RWPE2 (cell line): Measurements from ENCODE around the gene GRID2.

Source experiments
- ATAC-seq: fragments of 200-7000 bp; cut with Tn5 transposase; 3 replicates; pipeline ENCODE4 v1.9.1; 2021; ENCODE audit warnings: low read depth
- DNase-seq: peaks from one replicate; pipeline ENCODE4 v3.0.0-alpha.2; 2020; ENCODE audit warnings: low spot score
- H3K27ac ChIP-seq: fragments of 450-650 bp; 2 replicates; pipeline ENCODE4 v1.5.1; 2017; ENCODE audit warnings: mild to moderate bottlenecking; ENCODE audit not compliant: poor library complexity, severe bottlenecking
- H3K27me3 ChIP-seq: fragments of 250-450 bp; sonication (Bioruptor Pico); 2 replicates; pipeline ENCODE4 v1.5.1; 2021; ENCODE audit warnings: mild to moderate bottlenecking, moderate library complexity; ENCODE audit not compliant: insufficient read depth, poor library complexity, severe bottlenecking
- H3K36me3 ChIP-seq: fragments of 250-450 bp; sonication (Bioruptor Pico); 2 replicates; pipeline ENCODE4 v1.5.1; 2020; ENCODE audit warnings: low read depth, mild to moderate bottlenecking, moderate library complexity
- H3K4me1 ChIP-seq: fragments of 250-450 bp; sonication (Bioruptor Pico); 2 replicates; pipeline ENCODE4 v1.5.1; 2021; ENCODE audit warnings: mild to moderate bottlenecking, moderate library complexity; ENCODE audit not compliant: insufficient read depth, poor library complexity, severe bottlenecking
- H3K4me3 ChIP-seq: fragments of 250-450 bp; sonication (Bioruptor Pico); 2 replicates; pipeline ENCODE4 v1.5.1; 2021; ENCODE audit warnings: mild to moderate bottlenecking, moderate library complexity; ENCODE audit not compliant: severe bottlenecking
- H3K9me3 ChIP-seq: fragments of 250-450 bp; sonication (Bioruptor Pico); 2 replicates; pipeline ENCODE4 v1.5.1; 2021; ENCODE audit warnings: mild to moderate bottlenecking, moderate library complexity; ENCODE audit not compliant: severe bottlenecking
- CTCF ChIP-seq: fragments of 450-650 bp; IDR thresholded peaks from one replicate; pipeline ENCODE4 v1.5.1; 2017; ENCODE audit warnings: mild to moderate bottlenecking, moderate library complexity; ENCODE audit not compliant: poor library complexity, severe bottlenecking

GRID2 gene

DNA sequence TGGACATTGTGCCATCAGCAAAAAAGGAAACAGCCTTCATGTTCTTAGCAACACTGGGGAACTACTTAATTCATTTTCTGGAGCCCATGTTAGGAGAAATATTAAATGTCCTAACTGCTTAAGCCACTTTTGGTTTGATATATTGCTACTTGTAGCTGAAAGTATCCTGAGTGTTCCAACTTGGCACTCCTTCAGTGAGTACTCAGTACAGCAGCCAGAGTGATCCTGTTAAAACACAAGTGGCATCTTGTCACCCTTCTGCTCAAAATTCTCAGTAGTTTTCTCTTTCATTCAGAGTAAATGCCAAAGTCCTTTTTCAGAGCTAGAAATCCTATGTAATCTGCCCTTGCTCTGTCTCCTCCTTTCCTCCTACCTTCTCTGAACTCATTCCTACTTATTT, 522.0 kb downstream of the GRID2 start:
- DNase-seq, result no peak
- Histone ChIP-seq H3K36me3 (no peaks in the 10 kb centered on the region), H3K27me3 (no peaks in the 10 kb centered on the region), H3K4me3 (no peak overlapping the region), H3K9me3 (no peaks in the 10 kb centered on the region), H3K27ac (no peak overlapping the region), H3K4me1 (no peaks in the 10 kb centered on the region)
- no peak for TF ChIP-seq CTCF
- ATAC-seq, result no peak

- DNase-seq (no peak), ATAC-seq (no peak)
- Histone ChIP-seq H3K9me3 (no peaks in the 10 kb centered on the region), H3K27ac (no peak overlapping the region), H3K4me3 (no peak overlapping the region), H3K4me1 (no peaks in the 10 kb centered on the region), H3K27me3 (no peaks in the 10 kb centered on the region), H3K36me3 (no peaks in the 10 kb centered on the region)
- TF ChIP-seq CTCF, result no peak
Observed at GRCh38 chr4:92830771-92831170, 527.0 kb downstream of the GRID2 start.

DNA sequence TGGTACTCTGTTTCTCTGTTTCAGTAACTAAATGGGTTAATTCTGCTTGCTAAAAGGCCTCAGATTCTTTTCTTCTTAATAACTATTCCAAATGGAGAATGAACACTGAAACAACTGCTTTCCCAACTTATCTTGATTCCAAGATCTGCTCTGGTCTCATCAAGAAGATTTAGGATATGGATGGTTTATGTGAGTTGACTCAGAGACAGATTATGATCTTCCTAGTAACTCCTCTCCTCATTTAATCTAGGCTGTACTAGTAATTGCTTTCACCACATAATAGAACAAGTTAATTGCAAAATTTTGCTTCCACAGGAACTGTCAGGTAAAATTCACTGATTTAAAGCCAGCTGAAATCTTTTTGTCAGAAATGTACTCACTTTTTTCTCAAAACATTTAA, 537.1 kb downstream of the GRID2 start:
- no peak for TF ChIP-seq CTCF
- Histone ChIP-seq H3K27ac (no peak overlapping the region), H3K9me3 (no peaks in the 10 kb centered on the region), H3K4me1 (no peaks in the 10 kb centered on the region), H3K4me3 (no peak overlapping the region), H3K36me3 (no peaks in the 10 kb centered on the region), H3K27me3 (no peaks in the 10 kb centered on the region)
- ATAC-seq (no peak), DNase-seq (no peak)

DNA sequence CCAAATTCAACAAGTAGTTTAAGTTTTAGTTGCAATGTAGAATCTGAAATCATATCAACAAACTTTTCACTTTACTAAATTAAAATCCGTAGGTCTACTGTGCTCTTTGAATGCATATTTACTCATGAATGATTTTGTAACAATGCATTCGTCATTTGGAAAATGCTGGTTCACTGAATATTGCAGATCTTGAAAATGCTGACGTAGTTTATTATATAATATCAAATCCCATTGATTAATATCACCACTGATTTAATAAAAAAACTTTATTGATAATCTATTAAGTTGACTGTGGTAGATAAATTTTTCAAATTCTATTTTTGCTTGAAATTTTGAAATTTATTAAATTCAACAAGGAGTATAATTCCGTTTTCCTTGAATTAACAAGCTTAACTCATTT, 540.0 kb downstream of the GRID2 start:
- H3K4me3 ChIP-seq, result no peak overlapping the region
- no peak for ATAC-seq
- no peaks in the 10 kb centered on the region for H3K4me1 ChIP-seq
- no peaks in the 10 kb centered on the region for H3K36me3 ChIP-seq
- H3K9me3 ChIP-seq, result no peaks in the 10 kb centered on the region
- DNase-seq, result no peak
- no peaks in the 10 kb centered on the region for H3K27me3 ChIP-seq
- H3K27ac ChIP-seq, result no peak overlapping the region
- no peak for TF ChIP-seq CTCF

DNA sequence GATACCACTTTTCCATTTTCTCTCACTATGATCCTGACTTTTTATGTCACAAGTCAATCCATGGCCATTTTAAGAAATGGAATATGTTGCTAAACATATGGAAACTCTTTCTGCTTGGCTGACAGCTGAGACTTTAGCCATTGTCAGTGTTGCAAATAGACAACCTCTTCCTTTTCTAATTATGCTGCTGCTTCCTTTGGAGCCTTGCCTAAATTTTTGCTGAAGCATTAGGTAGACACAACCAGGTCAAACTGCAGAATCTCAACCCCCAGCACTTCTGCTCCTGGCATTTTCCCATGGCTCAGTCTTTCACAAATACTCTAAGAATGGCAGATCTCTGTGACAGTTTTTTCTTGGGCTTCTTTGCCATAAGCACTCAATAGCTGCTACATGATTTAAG, 543.3 kb downstream of the GRID2 start:
- H3K36me3 ChIP-seq, result no peaks in the 10 kb centered on the region
- no peak overlapping the region for H3K4me3 ChIP-seq
- TF ChIP-seq CTCF, result no peak
- DNase-seq (no peak), ATAC-seq (no peak)
- no peaks in the 10 kb centered on the region for H3K4me1 ChIP-seq
- H3K9me3 ChIP-seq, result no peaks in the 10 kb centered on the region
- H3K27me3 ChIP-seq, result no peaks in the 10 kb centered on the region
- H3K27ac ChIP-seq, result no peak overlapping the region
